GM13977 (cell line): Measurements from ENCODE around the gene MRPL44.
"Not testable (repeated sequence)": the region's sequence is repeated elsewhere in the genome, so short reads cannot be mapped to it uniquely, and the experiment has no call there.

Experiments used
- DNase-seq: peaks from one replicate; pipeline ENCODE4 v3.0.0; 2012; ENCODE audit warnings: low spot score
- in situ Hi-C: fragments of 300-500 bp; cut with MboI; formaldehyde crosslinking; loops from one replicate; pipeline ENCODE4 v1.12.0; 2022; ENCODE audit warnings: low sequenced_read_pairs, low pct_unique_long_range_greater_than_20kb, mixed read lengths, inconsistent platforms; ENCODE audit not compliant: unreplicated experiment
- TF ChIP-seq, protein P1 (sequence below): IDR thresholded peaks from 2 replicates; pipeline ENCODE4 v1.5.1; 2012; ENCODE audit warnings: mild to moderate bottlenecking, control low read depth; ENCODE audit not compliant: insufficient read depth; ENCODE audit errors: extremely low read depth, missing control alignments

MRPL44 gene

DNA sequence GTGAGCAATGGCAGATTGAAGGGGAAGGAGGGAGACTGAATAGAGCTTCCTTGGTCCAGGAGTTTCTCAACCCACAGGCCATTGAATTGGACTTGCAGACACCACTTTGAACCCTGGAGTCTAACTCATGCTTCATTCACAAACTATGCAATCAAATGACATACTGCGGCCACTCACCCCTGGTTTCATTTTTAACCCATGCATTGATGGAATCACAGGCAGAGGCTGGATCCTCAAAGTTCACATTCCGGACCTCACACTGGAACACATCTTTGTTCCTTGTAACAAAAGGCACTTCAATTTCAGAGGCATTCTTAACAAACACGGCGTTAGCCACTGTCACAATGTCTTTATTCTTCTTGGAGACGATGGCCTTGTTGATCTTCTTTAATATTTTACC lies 40.7 kb downstream of the MRPL44 start:
- in situ Hi-C loops: loop anchor here (25.0 kb wide), 1 partner anchor 264 kb away; no protein-coding TSS in a partner anchor

DNA sequence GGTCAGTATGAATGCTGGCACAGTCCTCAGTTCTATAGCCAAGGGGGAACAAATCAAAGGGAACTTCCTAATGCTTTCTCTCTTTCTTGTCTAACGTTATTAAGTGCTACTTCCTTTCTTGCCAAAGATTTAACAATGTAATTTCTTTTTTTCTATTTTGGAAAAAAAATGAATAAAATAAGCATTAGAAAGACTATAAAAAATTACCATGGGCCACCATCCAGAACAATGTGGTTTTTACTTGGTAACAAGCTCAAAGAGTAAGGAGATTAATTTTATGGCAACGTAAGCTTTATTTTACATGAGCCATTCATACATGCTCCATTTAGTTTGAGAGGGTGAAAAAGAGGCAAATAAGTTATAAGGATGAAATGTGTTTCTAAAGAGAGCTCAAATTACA lies 41.7 kb downstream of the MRPL44 start:
- TF ChIP-seq, protein P1, sequence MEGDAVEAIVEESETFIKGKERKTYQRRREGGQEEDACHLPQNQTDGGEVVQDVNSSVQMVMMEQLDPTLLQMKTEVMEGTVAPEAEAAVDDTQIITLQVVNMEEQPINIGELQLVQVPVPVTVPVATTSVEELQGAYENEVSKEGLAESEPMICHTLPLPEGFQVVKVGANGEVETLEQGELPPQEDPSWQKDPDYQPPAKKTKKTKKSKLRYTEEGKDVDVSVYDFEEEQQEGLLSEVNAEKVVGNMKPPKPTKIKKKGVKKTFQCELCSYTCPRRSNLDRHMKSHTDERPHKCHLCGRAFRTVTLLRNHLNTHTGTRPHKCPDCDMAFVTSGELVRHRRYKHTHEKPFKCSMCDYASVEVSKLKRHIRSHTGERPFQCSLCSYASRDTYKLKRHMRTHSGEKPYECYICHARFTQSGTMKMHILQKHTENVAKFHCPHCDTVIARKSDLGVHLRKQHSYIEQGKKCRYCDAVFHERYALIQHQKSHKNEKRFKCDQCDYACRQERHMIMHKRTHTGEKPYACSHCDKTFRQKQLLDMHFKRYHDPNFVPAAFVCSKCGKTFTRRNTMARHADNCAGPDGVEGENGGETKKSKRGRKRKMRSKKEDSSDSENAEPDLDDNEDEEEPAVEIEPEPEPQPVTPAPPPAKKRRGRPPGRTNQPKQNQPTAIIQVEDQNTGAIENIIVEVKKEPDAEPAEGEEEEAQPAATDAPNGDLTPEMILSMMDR: no peak
- in situ Hi-C loops: loop anchor here (25.0 kb wide), 1 partner anchor 263 kb away; no protein-coding TSS in a partner anchor
- no peak for DNase-seq

More for the DNA sequence above, 40.7 kb downstream of the MRPL44 start:
- DNase-seq: no peak
- TF ChIP-seq, protein P1: no peak

DNA sequence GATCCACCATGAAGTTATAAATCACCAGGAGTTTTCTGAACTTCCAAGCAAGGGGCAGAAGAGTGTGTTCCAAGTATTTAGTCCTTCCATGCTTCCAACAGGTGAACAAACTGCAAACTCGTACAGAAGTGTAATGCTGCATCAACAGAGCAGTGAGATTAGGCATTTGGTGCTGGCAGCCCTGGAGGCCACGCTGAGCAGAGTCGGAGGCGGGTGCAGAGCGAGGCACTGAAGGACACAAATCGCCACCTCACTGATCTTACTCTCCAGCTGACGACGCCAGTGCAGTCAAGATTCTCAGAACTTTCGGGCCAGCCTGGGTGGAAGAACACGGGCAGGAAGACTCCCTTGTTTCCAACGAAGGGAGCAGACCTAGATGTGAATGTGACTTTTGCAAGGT lies 42.6 kb downstream of the MRPL44 start:
- in situ Hi-C loops: loop anchor here (25.0 kb wide), 1 partner anchor 262 kb away; no protein-coding TSS in a partner anchor
- TF ChIP-seq, protein P1: no peak
- no peak for DNase-seq

DNA sequence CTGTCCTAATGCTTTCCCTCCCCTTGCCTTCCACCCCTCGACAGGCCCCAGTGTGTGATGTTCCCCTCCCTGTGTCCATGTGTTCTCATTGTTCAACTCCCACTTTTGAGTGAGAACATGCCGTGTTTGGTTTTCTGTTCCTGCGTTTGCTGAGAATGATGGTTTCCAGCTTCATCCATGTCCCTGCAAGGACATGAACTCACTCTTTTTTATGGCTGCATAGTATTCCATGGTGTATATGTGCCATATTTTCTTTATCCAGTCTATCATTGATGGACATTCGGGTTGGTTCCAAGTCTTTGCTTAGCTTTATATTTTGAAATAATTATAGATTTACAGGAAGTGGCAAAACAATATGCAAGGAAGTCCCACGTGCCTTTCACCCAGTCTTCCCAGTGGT lies 43.4 kb downstream of the MRPL44 start:
- in situ Hi-C loops, DNase-seq: not testable (repeated sequence)

DNA sequence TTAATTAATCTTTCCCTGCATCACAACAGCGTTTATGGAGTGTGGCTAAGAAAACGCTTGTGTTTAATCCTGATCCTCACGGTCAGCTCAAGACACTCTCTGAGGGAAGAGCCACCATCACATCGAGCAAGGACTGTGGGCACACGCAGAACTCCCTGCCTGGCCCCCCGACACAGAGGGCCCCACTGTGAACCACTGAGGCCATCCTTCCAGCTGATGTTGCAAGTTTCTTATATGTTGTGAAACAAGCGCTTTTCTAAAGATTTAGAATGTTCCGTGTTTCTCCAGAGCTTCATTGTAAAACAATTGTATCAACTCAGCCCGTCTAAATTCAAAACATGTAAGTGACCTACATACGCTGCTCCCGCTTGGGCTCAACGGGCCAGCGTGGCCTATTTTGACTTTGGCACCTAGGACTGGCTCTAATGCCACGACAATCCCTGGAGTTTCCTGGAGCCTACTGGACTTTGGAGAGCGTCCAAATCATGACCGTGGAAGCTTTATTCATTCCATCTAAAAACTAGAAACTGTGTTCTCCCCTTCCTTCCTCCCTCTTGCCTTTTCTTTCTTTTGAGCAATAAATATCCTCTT lies 46.9 kb downstream of the MRPL44 start:
- in situ Hi-C loops: no loop called here
- no peak for DNase-seq
- TF ChIP-seq, protein P1: no peak

DNA sequence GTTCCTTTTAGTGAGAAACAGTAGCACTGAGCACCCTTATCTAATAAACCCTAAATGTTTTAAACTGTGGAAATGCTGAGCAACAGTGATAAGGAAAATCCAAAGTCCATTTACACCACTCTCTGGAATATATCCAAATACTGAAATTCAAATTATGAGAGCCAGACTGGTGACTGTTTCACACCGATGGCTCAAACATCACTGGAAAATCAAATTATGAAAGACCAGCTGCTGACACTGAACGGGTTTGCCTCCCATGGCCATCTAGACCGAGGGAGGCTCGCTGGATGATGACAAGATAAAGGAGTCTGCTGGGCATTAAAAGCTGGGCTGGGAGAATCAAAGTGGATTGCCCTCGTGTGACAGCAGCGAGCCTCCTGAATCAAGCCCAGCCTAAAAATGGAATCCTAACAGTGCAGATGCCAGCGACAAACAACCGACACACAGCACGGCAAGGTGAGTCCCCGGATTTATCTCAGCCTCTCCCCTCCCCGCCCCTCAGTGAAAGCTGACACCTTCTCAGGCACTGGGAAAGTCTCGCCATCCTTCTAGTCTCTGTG lies 51.5 kb downstream of the MRPL44 start:
- DNase-seq: no peak
- in situ Hi-C loops: no loop called here

More for the DNA sequence above, 51.5 kb downstream of the MRPL44 start:
- TF ChIP-seq, protein P1: no peak
